Fibroblast of the aortic adventitia (primary cell): ENCODE measurements around the gene MAGEB2. TPM values are rescaled to one million over a fixed set of nuclear protein-coding genes. Genes with fewer than 3 reads are reported as not detected.

Source experiments
- DNase-seq: peaks from one replicate; pipeline ENCODE4 v3.0.0-alpha.2; 2010; ENCODE audit warnings: low read depth
- H3K4me3 ChIP-seq: 2 replicates; pipeline ENCODE4 v1.5.1; 2011; ENCODE audit warnings: low read depth, mild to moderate bottlenecking, control low read depth, low read length, moderate library complexity
- CTCF ChIP-seq: IDR thresholded peaks from 2 replicates; pipeline ENCODE4 v1.5.1; 2011; ENCODE audit warnings: mild to moderate bottlenecking, low read length, control low read depth, inconsistent platforms; ENCODE audit not compliant: insufficient read depth
- total RNA-seq: library from RNA; depleted of rRNA; stranded (reverse); fragments of >200 nt; gene quantifications from 2 replicates; pipeline ENCODE4 v1.2.3, GENCODE V29; 2012; ENCODE audit warnings: low replicate concordance

Gene MAGEB2
- total RNA-seq, 1 donor = not detected

GRCh38 chrX:30212172-30212571 lies 3.2 kb upstream of the MAGEB2 start:
- no peak for TF ChIP-seq CTCF
- H3K4me3 ChIP-seq = no peak overlapping the region
- DNase-seq = no peak

- H3K4me3 ChIP-seq = no peak overlapping the region
- DNase-seq = no peak
- no peak for TF ChIP-seq CTCF
Observed at GRCh38 chrX:30217465-30217864, 2.1 kb downstream of the MAGEB2 start.

- H3K4me3 ChIP-seq = no peak overlapping the region
- no peak for TF ChIP-seq CTCF
- DNase-seq = no peak
Observed at GRCh38 chrX:30219372-30219771, 4.0 kb downstream of the MAGEB2 start.

GRCh38 chrX:30220661-30221060 lies 5.3 kb downstream of the MAGEB2 start:
- no peak for TF ChIP-seq CTCF
- no peak overlapping the region for H3K4me3 ChIP-seq
- DNase-seq = no peak

GRCh38 chrX:30224536-30224935 lies 9.2 kb downstream of the MAGEB2 start:
- DNase-seq = no peak
- TF ChIP-seq CTCF = no peak
- no peak overlapping the region for H3K4me3 ChIP-seq

GRCh38 chrX:30228526-30228925 lies 13.2 kb downstream of the MAGEB2 start:
- no peak for DNase-seq
- no peak overlapping the region for H3K4me3 ChIP-seq
- TF ChIP-seq CTCF = no peak

GRCh38 chrX:30230395-30230794 lies 15.0 kb downstream of the MAGEB2 start, which contains the start of gene MAGEB3:
Gene MAGEB3, plus strand, starts transcription at chrX:30230657. Its CDS starts 5,268 bp downstream, at chrX:30235925.
- H3K4me3 ChIP-seq = no peak within 1 kb of the TSS
- no peak for TF ChIP-seq CTCF
- no peak for DNase-seq
